GM10266 (cell line): ENCODE data around the gene KCNK3.

ENCODE experiments used
- DNase-seq: peaks from one replicate; pipeline ENCODE4 v3.0.0; 2012; ENCODE audit errors: extremely low spot score
- TF ChIP-seq, protein P1 (sequence below): IDR thresholded peaks from 2 replicates; pipeline ENCODE4 v1.5.1; 2012; ENCODE audit warnings: mild to moderate bottlenecking, low read depth; ENCODE audit not compliant: control insufficient read depth, insufficient read depth; ENCODE audit errors: missing control alignments

The KCNK3 gene

DNA sequence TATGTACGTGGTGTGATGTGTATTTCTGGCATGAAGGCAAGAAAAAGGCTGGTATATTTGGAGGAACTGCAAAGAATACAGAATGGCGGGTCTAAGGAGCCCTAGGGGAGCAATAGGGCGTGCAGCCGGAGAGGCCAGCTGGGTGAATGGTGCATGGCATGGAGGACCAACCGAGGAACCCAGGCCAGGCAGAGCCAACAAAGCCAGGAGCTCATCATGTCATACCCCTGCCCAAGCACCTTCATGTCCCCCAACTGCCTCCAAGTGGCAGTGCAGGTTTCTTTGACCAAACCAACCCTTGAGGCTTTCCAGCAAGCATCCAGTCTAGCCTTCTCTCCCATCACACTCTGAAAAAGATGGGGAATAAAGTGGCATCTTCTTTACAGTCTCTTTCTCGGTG lies 8.9 kb upstream of the KCNK3 start:
- DNase-seq: no peak

DNA sequence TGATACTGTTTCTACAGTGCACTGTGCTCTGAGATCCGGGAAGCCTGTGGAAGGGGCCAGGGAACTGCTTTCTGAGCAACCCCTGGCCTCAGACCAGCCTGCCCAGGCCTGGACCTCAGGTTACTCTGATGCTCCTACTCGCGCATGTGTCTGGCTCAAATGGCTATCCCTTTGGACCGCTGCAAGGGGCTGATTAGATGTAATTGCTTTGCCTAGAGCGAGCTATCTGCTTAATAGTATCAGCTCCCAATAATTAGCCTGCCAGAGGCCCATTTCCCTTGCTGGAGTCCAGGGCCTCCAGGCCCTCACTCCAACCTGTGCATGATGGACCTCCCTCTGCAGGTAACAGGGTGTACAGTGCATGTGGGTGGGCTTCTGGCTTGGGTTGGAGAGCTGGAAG lies 7.2 kb upstream of the KCNK3 start:
- TF ChIP-seq, protein P1, sequence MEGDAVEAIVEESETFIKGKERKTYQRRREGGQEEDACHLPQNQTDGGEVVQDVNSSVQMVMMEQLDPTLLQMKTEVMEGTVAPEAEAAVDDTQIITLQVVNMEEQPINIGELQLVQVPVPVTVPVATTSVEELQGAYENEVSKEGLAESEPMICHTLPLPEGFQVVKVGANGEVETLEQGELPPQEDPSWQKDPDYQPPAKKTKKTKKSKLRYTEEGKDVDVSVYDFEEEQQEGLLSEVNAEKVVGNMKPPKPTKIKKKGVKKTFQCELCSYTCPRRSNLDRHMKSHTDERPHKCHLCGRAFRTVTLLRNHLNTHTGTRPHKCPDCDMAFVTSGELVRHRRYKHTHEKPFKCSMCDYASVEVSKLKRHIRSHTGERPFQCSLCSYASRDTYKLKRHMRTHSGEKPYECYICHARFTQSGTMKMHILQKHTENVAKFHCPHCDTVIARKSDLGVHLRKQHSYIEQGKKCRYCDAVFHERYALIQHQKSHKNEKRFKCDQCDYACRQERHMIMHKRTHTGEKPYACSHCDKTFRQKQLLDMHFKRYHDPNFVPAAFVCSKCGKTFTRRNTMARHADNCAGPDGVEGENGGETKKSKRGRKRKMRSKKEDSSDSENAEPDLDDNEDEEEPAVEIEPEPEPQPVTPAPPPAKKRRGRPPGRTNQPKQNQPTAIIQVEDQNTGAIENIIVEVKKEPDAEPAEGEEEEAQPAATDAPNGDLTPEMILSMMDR: no peak
- DNase-seq: no peak

More for the DNA sequence above, 8.9 kb upstream of the KCNK3 start:
- TF ChIP-seq, protein P1: no peak

DNA sequence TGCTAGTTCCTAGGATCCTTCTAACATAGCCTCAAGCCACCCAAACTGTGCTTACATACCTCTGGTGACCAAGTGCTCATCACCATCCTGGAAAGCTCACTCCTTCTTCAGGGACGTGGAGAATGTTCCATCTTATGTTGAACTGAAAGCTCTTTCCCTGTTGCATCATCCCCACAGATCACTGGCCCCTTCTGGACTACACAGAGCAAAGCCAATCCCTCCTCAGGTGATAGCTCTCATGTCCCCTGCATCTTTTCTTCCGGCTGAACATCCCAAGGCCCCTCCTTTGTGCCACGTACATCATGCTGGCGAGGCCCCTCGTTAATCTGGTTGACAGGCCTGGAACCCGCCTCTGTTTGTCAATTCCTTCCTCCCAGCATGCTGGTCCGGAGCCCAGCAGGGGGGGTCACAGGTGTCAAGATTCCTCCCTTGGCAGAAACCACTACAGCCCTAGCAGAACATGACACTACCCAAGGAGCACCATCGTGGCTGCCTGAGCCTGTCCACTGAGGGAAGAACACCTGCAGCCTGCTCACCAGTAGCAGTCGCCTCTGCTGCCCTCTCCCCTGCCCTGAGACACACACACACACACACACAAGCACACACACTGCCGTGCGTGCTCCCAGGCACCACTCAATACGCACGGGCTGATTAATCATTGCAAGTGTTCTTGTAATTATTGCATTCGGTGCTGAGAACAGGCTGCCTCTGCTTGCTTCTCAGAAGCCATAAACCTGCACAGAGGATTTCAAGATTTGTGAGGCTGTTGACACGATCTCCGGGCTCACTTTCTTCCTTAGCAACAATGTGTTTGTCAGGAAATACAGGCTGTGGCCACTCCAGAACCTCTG lies 6.3 kb upstream of the KCNK3 start:
- TF ChIP-seq, protein P1: no peak
- DNase-seq: no peak

DNA sequence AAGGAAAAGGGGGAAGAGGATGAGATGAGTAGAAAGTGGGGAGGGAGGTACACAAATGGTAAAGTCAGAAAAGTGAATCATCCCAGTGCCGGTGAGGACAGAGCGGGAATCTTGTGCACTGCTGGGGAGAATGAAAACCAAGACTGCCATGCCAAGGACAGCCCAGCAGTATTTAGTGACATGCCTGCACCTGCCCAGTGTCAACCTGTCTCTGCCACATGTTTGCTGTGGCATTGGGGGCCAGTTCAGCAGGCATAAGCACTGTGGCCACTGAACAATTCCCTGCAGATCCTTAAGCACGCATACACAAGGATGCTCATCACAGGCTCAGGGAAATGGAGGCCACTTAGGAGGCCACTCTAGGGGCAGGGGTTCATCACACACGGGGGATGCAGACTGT lies 5.2 kb upstream of the KCNK3 start:
- DNase-seq: no peak
- TF ChIP-seq, protein P1: no peak

DNA sequence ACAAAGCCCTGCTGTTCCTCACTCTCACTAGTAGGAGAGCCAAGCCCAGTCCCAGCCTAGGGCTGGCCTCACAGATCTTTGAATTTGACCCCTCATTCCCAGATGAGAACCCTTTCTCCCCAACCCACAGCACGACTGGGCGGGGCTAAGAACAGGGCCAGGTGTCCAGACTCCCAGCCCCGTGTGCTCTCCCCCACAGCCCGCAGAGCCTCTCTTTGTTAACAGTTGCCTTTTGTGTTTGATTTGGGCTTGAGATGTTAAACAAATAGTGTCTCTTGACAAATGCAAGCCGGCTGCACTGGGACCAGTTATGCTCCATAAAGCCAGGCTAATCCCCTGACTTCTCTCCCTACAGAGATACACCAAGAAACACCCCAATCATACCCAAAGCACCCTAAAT lies 4.7 kb upstream of the KCNK3 start:
- TF ChIP-seq, protein P1: no peak
- no peak for DNase-seq

DNA sequence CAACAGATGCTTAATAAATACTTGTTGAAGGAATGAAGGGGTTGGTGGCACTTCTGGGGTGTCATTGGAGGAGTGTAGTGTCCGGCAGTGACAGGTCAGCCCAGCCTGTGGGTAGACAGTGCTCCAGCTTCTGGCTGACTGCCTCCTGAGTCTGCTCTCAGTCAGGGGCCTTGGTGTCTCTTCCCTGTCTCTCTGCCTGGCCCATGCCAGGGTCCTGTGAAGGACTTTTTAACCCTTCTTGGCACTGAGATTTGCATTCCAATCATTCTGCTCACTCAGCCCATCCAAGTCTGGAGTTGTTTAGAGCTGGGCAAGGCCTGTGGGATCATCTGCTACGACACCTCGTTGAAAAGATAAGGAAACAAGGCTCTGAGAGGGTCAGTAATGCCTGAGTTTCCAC lies 1.4 kb upstream of the KCNK3 start:
- TF ChIP-seq, protein P1: no peak
- no peak for DNase-seq

DNA sequence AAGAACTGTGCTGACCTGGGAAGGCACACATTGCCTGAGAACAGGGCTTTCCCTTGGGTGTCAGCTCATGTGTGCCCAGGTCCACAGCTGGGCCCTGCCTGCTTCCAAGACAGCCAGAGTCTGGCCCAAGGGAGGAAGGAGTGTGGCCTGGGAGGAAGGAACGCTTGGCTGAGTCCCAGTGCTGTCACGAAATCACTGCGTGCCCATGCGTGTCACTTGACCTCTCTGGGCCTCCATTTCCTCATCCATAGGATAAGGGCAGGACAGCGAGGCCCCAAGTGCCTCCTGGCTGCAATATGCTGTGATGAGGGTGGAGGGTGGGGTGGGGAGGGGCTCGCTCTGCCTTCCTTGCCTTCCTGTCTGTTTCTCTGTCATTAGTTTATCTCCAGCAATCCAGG lies 642 bp upstream of the KCNK3 start:
- no peak for DNase-seq
- TF ChIP-seq, protein P1: no peak
